Breast epithelium (tissue), 3 donors: Measurements from ENCODE around the gene RTTN.

Experiments used
- POLR2A ChIP-seq: fragments of 450-650 bp; IDR thresholded peaks from one replicate; pipeline ENCODE4 v1.6.1; 2016; ENCODE audit warnings: antibody characterized with exemption, mild to moderate bottlenecking, moderate library complexity
- POLR2AphosphoS5 ChIP-seq, 3 donors: sonication (generic); formaldehyde crosslinking; IDR thresholded peaks; one replicate each; pipeline ENCODE4 v1.6.1; 2017; ENCODE audit warnings: antibody characterized with exemption in 3 of 3
- TF ChIP-seq, protein P1 (sequence below), 3 donors: fragments of 450-650 bp; IDR thresholded peaks; one replicate each; pipeline ENCODE4 v1.5.1; 2016 to 2017; ENCODE audit warnings: antibody characterized with exemption in 3 of 3, mild to moderate bottlenecking in 3 of 3, moderate library complexity in 3 of 3

DNA sequence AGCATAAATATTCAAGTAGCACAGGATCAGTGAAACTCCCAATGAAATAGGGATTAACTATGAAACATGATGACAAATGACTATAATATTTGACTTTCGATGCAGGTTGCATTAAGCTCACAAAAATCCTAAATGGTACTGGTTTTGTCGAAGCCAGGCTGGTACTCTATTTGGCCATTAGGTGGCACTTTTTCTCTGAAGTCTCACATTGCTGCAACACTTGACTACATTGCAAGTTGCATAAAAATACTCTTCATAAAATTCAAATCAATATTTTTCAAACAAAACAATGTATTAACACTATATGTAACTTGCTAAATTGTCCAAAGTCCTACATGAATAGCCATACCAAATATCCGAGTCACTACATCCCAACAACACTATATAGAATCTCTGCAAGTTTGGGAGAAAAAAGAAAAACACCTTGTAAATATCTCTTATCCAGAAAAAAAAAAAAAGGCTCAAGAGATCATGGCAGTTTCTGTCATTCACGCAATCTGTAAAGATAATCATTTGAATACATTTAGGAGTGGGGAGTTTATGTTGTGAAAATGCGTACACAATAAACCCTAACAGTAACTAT lies 9.5 kb downstream of the RTTN start:
- TF ChIP-seq, protein P1, sequence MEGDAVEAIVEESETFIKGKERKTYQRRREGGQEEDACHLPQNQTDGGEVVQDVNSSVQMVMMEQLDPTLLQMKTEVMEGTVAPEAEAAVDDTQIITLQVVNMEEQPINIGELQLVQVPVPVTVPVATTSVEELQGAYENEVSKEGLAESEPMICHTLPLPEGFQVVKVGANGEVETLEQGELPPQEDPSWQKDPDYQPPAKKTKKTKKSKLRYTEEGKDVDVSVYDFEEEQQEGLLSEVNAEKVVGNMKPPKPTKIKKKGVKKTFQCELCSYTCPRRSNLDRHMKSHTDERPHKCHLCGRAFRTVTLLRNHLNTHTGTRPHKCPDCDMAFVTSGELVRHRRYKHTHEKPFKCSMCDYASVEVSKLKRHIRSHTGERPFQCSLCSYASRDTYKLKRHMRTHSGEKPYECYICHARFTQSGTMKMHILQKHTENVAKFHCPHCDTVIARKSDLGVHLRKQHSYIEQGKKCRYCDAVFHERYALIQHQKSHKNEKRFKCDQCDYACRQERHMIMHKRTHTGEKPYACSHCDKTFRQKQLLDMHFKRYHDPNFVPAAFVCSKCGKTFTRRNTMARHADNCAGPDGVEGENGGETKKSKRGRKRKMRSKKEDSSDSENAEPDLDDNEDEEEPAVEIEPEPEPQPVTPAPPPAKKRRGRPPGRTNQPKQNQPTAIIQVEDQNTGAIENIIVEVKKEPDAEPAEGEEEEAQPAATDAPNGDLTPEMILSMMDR (IDR thresholded peaks at IDR 0.05) = peak in 2 of 3 donors; percentile 69 to 73
- no peak for TF ChIP-seq POLR2A
- no peak for TF ChIP-seq POLR2AphosphoS5 (IDR thresholded peaks at IDR 0.05)
